Measurements from ENCODE around the gene ARMC12.

DNA sequence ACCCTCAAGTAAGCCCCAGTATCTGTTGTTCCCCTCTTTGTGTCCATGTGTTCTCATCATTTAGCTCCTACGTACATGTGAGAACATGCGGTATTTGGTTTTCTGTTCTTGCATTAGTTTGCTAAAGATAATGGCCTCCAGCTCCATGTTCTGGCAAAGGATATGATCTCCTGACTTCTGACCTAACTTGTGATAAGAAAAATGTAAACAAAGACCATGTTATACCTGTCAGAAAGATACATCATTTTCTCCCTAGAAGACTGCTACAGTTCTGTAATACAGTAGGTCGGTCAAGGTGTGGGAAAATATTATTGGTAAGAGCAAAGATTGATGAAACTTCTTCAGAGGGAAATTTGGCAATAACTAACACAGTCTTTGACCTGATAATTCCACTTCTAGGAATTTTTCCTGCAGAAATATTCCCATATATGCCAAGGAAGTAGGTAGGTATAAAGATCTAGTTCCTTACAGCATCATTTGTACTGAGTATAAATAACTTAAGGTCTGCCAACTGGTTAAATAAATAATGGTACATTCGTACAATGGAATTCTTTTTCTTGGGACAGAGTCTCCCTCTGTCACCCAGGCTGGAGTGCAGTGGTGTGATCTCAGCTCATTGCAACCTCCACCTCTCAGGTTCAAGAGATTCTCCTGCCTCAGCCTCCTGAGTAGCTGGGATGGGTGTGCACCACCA lies 29.0 kb upstream of the ARMC12 start:
- TF ChIP-seq, protein P1, sequence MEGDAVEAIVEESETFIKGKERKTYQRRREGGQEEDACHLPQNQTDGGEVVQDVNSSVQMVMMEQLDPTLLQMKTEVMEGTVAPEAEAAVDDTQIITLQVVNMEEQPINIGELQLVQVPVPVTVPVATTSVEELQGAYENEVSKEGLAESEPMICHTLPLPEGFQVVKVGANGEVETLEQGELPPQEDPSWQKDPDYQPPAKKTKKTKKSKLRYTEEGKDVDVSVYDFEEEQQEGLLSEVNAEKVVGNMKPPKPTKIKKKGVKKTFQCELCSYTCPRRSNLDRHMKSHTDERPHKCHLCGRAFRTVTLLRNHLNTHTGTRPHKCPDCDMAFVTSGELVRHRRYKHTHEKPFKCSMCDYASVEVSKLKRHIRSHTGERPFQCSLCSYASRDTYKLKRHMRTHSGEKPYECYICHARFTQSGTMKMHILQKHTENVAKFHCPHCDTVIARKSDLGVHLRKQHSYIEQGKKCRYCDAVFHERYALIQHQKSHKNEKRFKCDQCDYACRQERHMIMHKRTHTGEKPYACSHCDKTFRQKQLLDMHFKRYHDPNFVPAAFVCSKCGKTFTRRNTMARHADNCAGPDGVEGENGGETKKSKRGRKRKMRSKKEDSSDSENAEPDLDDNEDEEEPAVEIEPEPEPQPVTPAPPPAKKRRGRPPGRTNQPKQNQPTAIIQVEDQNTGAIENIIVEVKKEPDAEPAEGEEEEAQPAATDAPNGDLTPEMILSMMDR (conservative IDR thresholded peaks at IDR 0.05; ENCODE audit: low read depth, low read length): no peak
- TF ChIP-seq MXI1 (IDR thresholded peaks at IDR 0.05; ENCODE audit: borderline replicate concordance, low read depth, low read length): no peak
- no peak for TF ChIP-seq POLR2A (IDR thresholded peaks at IDR 0.05; ENCODE audit: low read depth, low read length)
- no peak for TF ChIP-seq USF2 (IDR thresholded peaks at IDR 0.05; ENCODE audit: low read depth, low read length)
- TF ChIP-seq CEBPB (IDR thresholded peaks at IDR 0.05; ENCODE audit: low read depth, low read length): no peak
